HCT116 (cell line): Measurements from ENCODE around the gene APBA3. TPM values are rescaled to one million over a fixed set of nuclear protein-coding genes. Genes with fewer than 3 reads are reported as not detected.

Source experiments
- ATAC-seq: fragments of 200-7000 bp; cut with Tn5 transposase; 2 replicates; pipeline ENCODE4 v1.9.1; 2020; ENCODE audit warnings: mild to moderate bottlenecking, moderate library complexity
- BruUV-seq: library from RNA; stranded (reverse); fragments of 400-500 nt; replicated peaks from 2 replicates; lab custom pipeline; 2021; lab: Mats Ljungman, UMichigan
- CTCF ChIA-PET: fragments of 300-600 bp; sonication (Branson Sonifier 250); formaldehyde crosslinking; loops from one replicate; lab custom pipeline; 2021; ENCODE audit warnings: antibody characterized with exemption; lab: Charles Lee
- POLR2A ChIA-PET: fragments of 300-600, 350-600 bp; sonication (Branson Sonifier 250); formaldehyde crosslinking; loops from one replicate; lab custom pipeline; 2021; ENCODE audit warnings: antibody characterized with exemption; lab: Charles Lee
- RAD21 ChIA-PET, 2 experiments: fragments of 300-600 bp; sonication (Branson Sonifier 250); formaldehyde crosslinking; loops; one replicate each; lab custom pipeline; 2023; ENCODE audit warnings: low total read pairs in 2 of 2; ENCODE audit not compliant: uncharacterized antibody in 2 of 2, unreplicated experiment in 2 of 2, low non-redundant PET in 1 of 2; lab: Charles Lee
- DNase-seq: peaks from one replicate; pipeline ENCODE4 v3.0.0-alpha.2; 2010; ENCODE audit warnings: low read depth, low spot score
- H2AFZ ChIP-seq: fragments of 200-600 bp; shearing (Covaris generic), sonication (generic); 2 replicates; pipeline ENCODE4 v1.6.1; 2017; ENCODE audit warnings: low read depth, mixed run types, mixed read lengths, antibody characterized with exemption, low read length; ENCODE audit not compliant: poor library complexity, severe bottlenecking
- H3K27ac ChIP-seq: 2 replicates; pipeline ENCODE4 v1.5.1; 2012; ENCODE audit warnings: low read depth, low read length
- H3K27me3 ChIP-seq: fragments of 200-600 bp; sonication (generic); 2 replicates; pipeline ENCODE4 v1.6.1; 2016; ENCODE audit warnings: mixed run types, low read length, mixed read lengths; ENCODE audit not compliant: insufficient read depth
- H3K36me3 ChIP-seq, 2 experiments: fragments of 200-500 bp in 1 of 2; fragments of 200-600 bp in 1 of 2; sonication (Bioruptor generic) in 1 of 2; sonication (generic) in 1 of 2; 2 replicates each; pipeline versions ENCODE4 v1.5.1 to v1.6.1; 2014 to 2016; ENCODE audit warnings: low read length in 2 of 2, inconsistent platforms in 1 of 2, mixed read lengths in 1 of 2, mixed run types in 1 of 2; ENCODE audit not compliant: insufficient read depth in 2 of 2, control insufficient read depth in 1 of 2
- H3K4me1 ChIP-seq, 2 experiments: fragments of 200-600 bp in 1 of 2; sonication (generic) in 1 of 2; 2 replicates each; pipeline versions ENCODE4 v1.5.1 to v1.6.1; 2012 to 2017; ENCODE audit warnings: low read length in 2 of 2, inconsistent platforms in 1 of 2, mild to moderate bottlenecking in 1 of 2, mixed read lengths in 1 of 2, mixed run types in 1 of 2, moderate library complexity in 1 of 2; ENCODE audit not compliant: insufficient read depth in 2 of 2, control insufficient read depth in 1 of 2
- H3K4me2 ChIP-seq: fragments of 200-600 bp; sonication (generic); 2 replicates; pipeline ENCODE4 v1.6.1; 2017; ENCODE audit warnings: mixed run types, low read length, mixed read lengths
- H3K4me3 ChIP-seq, 2 experiments: fragments of 200-600 bp in 1 of 2; sonication (generic) in 1 of 2; replicated peaks in 1 of 2; 2 replicates each; pipeline ENCODE4 v1.5.1; 2011 to 2016; ENCODE audit warnings: low read length in 2 of 2, control low read depth in 1 of 2, low read depth in 1 of 2, mild to moderate bottlenecking in 1 of 2, mixed read lengths in 1 of 2, mixed run types in 1 of 2
- H3K79me2 ChIP-seq: fragments of 200-600 bp; sonication (generic); 2 replicates; pipeline ENCODE4 v1.6.1; 2017; ENCODE audit warnings: mild to moderate bottlenecking, mixed run types, low read length, moderate library complexity, mixed read lengths; ENCODE audit not compliant: insufficient read depth
- H3K9ac ChIP-seq: fragments of 200-600 bp; sonication (generic); 2 replicates; pipeline ENCODE4 v1.6.1; 2016; ENCODE audit warnings: low read length, mixed read lengths
- H3K9me2 ChIP-seq: fragments of 200-600 bp; sonication (generic), shearing (Covaris generic); 2 replicates; pipeline ENCODE4 v1.6.1; 2017; ENCODE audit warnings: mixed run types, mild to moderate bottlenecking, moderate library complexity; ENCODE audit not compliant: insufficient read depth
- H3K9me3 ChIP-seq, 2 experiments: fragments of 200-500 bp in 1 of 2; fragments of 200-600 bp in 1 of 2; sonication (Bioruptor generic) in 1 of 2; sonication (generic) in 1 of 2; 2 replicates each; pipeline ENCODE4 v1.6.1; 2014 to 2017; ENCODE audit warnings: low read length in 2 of 2, mixed read lengths in 2 of 2, inconsistent platforms in 1 of 2, low read depth in 1 of 2, mild to moderate bottlenecking in 1 of 2, mixed run types in 1 of 2, moderate library complexity in 1 of 2; ENCODE audit not compliant: control insufficient read depth in 1 of 2, insufficient read depth in 1 of 2
- H4K20me1 ChIP-seq: fragments of 200-600 bp; sonication (generic), shearing (Covaris generic); 2 replicates; pipeline ENCODE4 v1.6.1; 2017; ENCODE audit warnings: mixed run types, mild to moderate bottlenecking, moderate library complexity; ENCODE audit not compliant: insufficient read depth
- ATF3 ChIP-seq: IDR thresholded peaks from 2 replicates; pipeline ENCODE4 v1.6.1; 2012
- CBX3 ChIP-seq: IDR thresholded peaks from 2 replicates; pipeline ENCODE4 v1.6.1; 2012; ENCODE audit warnings: low read depth
- CEBPB ChIP-seq: IDR thresholded peaks from 2 replicates; pipeline ENCODE4 v1.6.1; 2012; ENCODE audit warnings: low read depth
- CTCF ChIP-seq, 3 experiments: fragments of 200-600 bp in 1 of 3; sonication (generic) in 1 of 3; IDR thresholded peaks in 2 of 3; conservative IDR thresholded peaks in 1 of 3; 2 replicates each; pipeline ENCODE4 v1.5.1; 2012 to 2017; ENCODE audit warnings: low read depth in 2 of 3, low read length in 2 of 3, antibody characterized with exemption in 1 of 3, borderline replicate concordance in 1 of 3, control low read depth in 1 of 3, mild to moderate bottlenecking in 1 of 3, mixed read lengths in 1 of 3, mixed run types in 1 of 3, moderate library complexity in 1 of 3; ENCODE audit not compliant: insufficient read depth in 1 of 3
- EGR1 ChIP-seq: IDR thresholded peaks from 2 replicates; pipeline ENCODE4 v1.6.1; 2012; ENCODE audit warnings: low read depth
- ELF1 ChIP-seq: IDR thresholded peaks from 2 replicates; pipeline ENCODE4 v1.6.1; 2012; ENCODE audit warnings: low read depth, borderline replicate concordance
- EZH2 ChIP-seq: fragments of 200-600 bp; sonication (generic); IDR thresholded peaks from 2 replicates; pipeline ENCODE4 v1.6.1; 2017; ENCODE audit warnings: antibody characterized with exemption, mixed run types
- JUND ChIP-seq: IDR thresholded peaks from 2 replicates; pipeline ENCODE4 v1.6.1; 2012
- POLR2AphosphoS5 ChIP-seq: IDR thresholded peaks from 2 replicates; pipeline ENCODE4 v1.6.1; 2011; ENCODE audit warnings: mild to moderate bottlenecking, low read depth, low read length, moderate library complexity
- REST ChIP-seq: IDR thresholded peaks from 2 replicates; pipeline ENCODE4 v1.6.1; 2012; ENCODE audit warnings: low read depth
- SP1 ChIP-seq: IDR thresholded peaks from 2 replicates; pipeline ENCODE4 v1.6.1; 2012; ENCODE audit warnings: low read depth
- SRF ChIP-seq: IDR thresholded peaks from 2 replicates; pipeline ENCODE4 v1.6.1; 2012; ENCODE audit warnings: low read depth
- ZBTB33 ChIP-seq: IDR thresholded peaks from 2 replicates; pipeline ENCODE4 v1.6.1; 2011; ENCODE audit warnings: mild to moderate bottlenecking, low read length, moderate library complexity; ENCODE audit not compliant: insufficient replicate concordance; ENCODE audit errors: extremely low read depth
- ZNF274 ChIP-seq: fragments of 200-500 bp; sonication (Bioruptor generic); IDR thresholded peaks from 2 replicates; pipeline ENCODE4 v1.6.1; 2014; ENCODE audit warnings: mild to moderate bottlenecking, low read depth, low read length, inconsistent platforms
- intact Hi-C: fragments of 100-400 bp; cut with micrococcal nuclease; formaldehyde crosslinking; loops from 2 replicates; pipeline ENCODE4 v1.10.0; 2022
- total RNA-seq: library from RNA; stranded (reverse); gene quantifications from one replicate; pipeline ENCODE4 v1.2.1, GENCODE V29; 2021; ENCODE audit not compliant: unreplicated experiment

The APBA3 gene
- total RNA-seq, 1 experiment from 2014 or later = 29.5 TPM

GRCh38 chr19:3751236-3751635 lies 10.3 kb downstream of the APBA3 start:
- ATAC-seq = no peak
- Histone ChIP-seq H3K36me3 (peaks cover 0 to 3% of the 10 kb centered on the region in 2 experiments; a peak in 2 of 4 replicates), H3K4me1 (no peaks in the 10 kb centered on the region), H3K27ac (no peak overlapping the region), H3K4me3 (no peak overlapping the region), H2AFZ (no peak overlapping the region), H3K27me3 (no peaks in the 10 kb centered on the region), H3K9ac (no peak overlapping the region), H3K9me3 (no peaks in the 10 kb centered on the region), H4K20me1 (no peaks in the 10 kb centered on the region), H3K79me2 (no peaks in the 10 kb centered on the region), H3K4me2 (no peak overlapping the region), H3K9me2 (no peaks in the 10 kb centered on the region)
- no peak for TF ChIP-seq ZNF274
- TF ChIP-seq SRF = no peak
- no peak for TF ChIP-seq POLR2AphosphoS5
- TF ChIP-seq CBX3 = no peak
- no peak for TF ChIP-seq ATF3
- no peak for TF ChIP-seq CTCF (IDR thresholded peaks at IDR 0.05 in 2 of 3, conservative IDR thresholded peaks at IDR 0.05 in 1 of 3; ENCODE audit: borderline replicate concordance in 1 of 3, insufficient read depth in 1 of 3, low read depth in 2 of 3, low read length in 2 of 3)
- TF ChIP-seq CEBPB = no peak
- no peak for TF ChIP-seq SP1
- no peak for TF ChIP-seq ELF1
- TF ChIP-seq EGR1 = no peak
- TF ChIP-seq ZBTB33 = no peak
- TF ChIP-seq EZH2 = no peak
- no peak for TF ChIP-seq JUND
- no peak for TF ChIP-seq REST
- no TSS peak for BruUV-seq
- intact Hi-C loops = no loop called here
- ChIA-PET POLR2A (no interaction called here), CTCF (no interaction called here), RAD21 (no interaction called here)
- no peak for DNase-seq
